GM12874 (cell line): ENCODE results near the gene HMSD.

Source experiments
- TF ChIP-seq, protein P1 (sequence below): IDR thresholded peaks from 2 replicates; pipeline ENCODE4 v1.5.1; 2011; ENCODE audit warnings: low read depth, mild to moderate bottlenecking, control low read depth, low read length, moderate library complexity; ENCODE audit not compliant: insufficient read depth

The HMSD gene

DNA sequence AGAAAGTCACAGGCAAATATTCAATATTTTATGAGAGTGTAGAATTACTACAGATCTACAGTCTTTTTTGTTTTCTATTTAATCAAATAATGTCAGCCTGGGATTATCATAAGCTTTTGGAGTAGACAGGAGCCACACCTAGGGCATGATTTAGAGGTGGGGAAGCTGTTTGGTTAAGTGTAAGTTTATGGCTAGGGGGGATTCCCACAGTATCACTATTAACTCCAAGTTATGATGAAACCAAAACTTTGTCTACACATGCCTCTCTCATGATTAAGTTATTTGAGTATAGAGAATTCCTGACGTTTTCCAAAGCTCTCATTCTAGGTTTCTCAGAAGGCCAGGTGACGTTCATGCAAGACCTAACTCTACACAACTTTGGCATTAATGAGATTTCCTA, 39.2 kb upstream of the HMSD start:
- TF ChIP-seq, protein P1, sequence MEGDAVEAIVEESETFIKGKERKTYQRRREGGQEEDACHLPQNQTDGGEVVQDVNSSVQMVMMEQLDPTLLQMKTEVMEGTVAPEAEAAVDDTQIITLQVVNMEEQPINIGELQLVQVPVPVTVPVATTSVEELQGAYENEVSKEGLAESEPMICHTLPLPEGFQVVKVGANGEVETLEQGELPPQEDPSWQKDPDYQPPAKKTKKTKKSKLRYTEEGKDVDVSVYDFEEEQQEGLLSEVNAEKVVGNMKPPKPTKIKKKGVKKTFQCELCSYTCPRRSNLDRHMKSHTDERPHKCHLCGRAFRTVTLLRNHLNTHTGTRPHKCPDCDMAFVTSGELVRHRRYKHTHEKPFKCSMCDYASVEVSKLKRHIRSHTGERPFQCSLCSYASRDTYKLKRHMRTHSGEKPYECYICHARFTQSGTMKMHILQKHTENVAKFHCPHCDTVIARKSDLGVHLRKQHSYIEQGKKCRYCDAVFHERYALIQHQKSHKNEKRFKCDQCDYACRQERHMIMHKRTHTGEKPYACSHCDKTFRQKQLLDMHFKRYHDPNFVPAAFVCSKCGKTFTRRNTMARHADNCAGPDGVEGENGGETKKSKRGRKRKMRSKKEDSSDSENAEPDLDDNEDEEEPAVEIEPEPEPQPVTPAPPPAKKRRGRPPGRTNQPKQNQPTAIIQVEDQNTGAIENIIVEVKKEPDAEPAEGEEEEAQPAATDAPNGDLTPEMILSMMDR = no peak

DNA sequence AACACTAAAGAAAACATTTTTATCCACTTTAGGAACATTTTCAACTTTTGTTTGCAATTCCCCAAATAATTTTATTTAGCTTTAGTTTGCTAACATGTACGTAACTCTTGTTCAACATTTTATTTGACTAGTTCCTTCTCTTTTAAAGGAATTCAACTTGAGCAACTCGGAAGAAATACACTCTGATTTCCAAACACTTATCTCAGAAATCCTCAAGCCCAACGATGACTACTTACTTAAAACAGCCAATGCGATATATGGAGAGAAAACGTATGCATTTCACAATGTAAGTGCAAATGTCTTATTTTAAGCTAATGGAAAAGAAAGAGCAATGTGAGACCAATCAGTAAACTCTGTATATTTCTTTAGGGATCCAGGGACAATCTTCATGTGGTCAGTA, 31.3 kb upstream of the HMSD start:
- TF ChIP-seq, protein P1 = no peak

DNA sequence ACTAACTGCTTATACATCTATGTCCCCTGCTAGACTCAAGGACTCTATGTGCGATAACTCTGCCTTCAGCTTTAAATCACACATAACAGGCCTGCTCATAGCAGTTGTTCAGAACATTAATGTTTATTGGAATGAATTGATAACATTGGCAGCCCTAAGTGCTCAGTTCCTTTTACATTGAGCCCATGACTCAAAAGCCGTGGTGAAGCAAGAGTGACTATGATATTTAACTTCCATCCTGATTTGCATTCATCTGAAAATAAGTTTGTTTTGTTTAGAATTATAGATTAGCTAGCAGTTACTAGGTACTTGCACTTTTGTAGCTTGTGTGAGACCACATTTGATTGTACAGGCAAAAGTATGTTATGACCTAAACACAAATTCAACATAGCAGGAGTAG, 27.1 kb upstream of the HMSD start:
- TF ChIP-seq, protein P1 = no peak

DNA sequence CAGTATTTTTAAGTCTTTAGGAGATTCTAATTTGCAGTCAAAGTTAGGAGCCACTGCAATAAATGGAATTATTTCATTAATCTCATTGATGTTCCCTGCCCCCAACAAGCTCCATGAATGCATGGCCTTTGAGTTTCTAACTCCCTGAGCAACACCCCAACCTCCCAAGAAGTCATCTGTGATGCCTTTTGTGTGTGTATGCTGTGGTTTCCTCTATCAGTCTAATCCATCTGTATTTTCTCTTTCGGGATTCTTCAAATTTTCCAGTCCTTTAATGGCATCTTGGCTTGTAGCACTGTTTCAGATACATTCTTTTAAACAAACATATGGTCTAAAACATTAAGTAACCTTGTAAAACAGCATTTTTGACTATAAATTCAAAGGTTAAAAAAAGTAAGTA, 24.6 kb upstream of the HMSD start:
- TF ChIP-seq, protein P1 = no peak

DNA sequence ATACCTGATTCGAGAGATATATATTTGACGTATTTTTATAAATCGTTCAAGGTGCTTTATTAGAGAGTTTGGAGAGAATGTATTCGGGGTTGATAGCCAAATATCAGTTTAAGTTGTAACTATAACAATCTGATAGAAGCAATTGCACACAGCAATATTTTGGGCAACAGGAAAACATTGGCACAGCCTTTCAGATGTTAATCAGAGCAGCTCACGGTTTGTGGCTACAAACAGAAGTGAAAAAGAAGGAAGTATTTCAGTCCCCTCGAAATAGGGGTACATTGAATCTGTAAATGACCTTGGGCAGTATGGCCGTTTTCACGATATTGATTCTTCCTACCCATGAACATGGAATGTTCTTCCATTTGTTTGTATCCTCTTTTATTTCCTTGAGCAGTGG, 20.8 kb upstream of the HMSD start:
- TF ChIP-seq, protein P1 = no peak

DNA sequence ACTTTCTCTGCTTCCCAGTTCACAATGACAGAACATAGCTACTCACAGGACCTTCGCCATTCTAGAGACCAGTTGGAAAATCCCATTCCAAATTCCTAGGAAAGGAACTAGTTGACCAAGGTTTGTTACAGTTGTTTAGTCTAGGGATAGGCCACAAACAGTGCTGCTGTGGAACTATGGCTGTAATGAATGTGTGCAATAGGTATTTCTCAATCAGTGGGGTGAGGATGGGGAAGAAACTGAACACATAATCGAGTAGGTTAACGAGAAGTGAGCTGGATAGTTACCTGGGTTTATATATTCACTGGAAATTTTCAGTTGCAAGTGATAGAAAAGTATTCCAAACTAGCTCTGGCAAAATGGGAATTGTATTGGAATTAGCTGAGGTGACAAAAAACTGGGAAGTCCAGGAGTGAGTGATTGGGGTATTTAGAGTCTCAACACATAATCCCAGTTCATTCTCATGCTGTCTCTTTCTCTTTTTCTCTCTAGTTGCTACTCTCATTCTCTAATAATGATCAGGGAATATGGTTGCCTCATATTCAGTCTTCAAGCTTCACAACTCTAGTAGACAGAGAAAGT, 18.2 kb upstream of the HMSD start:
- TF ChIP-seq, protein P1 = no peak

DNA sequence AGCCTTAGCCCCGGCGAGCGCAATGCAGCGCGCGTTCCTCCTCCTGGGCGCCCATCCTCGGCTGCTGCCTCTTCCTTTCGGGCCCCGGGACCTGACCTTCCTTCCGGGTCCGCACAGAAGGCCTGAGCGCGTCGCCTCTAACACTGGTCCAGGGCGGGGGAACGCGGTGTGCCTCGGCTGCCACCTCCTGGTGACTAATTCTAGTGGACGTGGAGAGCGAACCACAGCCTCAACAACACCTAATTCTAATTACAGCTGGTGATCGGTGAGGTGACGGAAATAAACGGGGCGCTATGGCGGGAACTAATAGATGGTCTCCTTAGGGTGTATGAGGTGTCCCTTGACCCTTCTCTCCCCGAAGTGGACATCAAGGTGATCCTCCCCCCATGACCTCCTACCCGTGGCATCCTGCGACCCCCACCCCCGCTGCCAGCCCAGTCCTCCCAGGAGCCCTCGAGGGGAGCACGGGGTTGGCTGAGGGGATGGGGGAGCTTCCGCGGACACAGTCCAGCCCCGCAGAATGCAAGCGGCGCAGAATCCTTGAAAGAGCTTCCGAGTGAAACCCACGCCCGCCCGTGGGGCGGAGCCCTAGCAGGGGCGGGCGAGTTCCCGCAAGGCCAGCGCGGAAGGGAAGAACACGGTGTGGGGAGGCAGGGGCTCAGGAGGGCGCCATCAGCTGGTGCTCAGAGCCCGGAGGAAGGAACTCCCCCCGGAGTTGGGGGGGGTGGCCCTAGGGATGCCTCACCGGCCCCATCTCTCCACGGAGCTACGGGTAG, 12.8 kb upstream of the HMSD start:
- TF ChIP-seq, protein P1 = peak; percentile 79
